ENCODE measurements around the gene DPF3.
A peak's percentile ranks its signal among the peaks of the same experiment; 100 is the strongest.

The DPF3 gene

GRCh38 chr14:72893636-72894322 is at the start of gene DPF3:
TSS of gene DPF3 (minus strand) at chr14:72894101. CDS start at chr14:72894088, 13 bp downstream.
- peak; percentile 55 to 74 for DNase-seq

GRCh38 chr14:72942934-72943333 is 49.0 kb upstream of the DPF3 start:
- DNase-seq, result no peak

- no peak for DNase-seq
These were observed 47.5 kb upstream of the DPF3 start for GRCh38 chr14:72941286-72941985.

DNA sequence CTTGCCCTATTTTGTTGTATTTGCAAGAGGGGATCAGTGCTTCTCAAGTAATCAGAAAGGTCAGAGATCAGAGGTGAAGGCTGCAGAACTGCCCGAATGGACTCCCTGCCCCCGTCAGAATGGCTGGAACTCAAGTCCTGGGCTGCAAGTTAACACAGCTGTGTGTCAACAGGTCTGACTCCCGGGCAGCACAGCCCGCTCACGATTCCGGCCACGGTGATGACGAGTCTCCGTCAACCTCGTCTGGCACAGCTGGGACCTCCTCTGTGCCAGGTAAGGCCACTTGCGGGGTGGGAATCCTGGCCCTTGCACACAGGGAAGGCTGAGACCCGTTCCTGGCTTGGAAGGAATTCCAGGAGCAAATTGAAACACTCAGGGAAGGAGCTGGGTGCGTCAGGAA is 45.7 kb upstream of the DPF3 start:
- DNase-seq, result no peak

DNA sequence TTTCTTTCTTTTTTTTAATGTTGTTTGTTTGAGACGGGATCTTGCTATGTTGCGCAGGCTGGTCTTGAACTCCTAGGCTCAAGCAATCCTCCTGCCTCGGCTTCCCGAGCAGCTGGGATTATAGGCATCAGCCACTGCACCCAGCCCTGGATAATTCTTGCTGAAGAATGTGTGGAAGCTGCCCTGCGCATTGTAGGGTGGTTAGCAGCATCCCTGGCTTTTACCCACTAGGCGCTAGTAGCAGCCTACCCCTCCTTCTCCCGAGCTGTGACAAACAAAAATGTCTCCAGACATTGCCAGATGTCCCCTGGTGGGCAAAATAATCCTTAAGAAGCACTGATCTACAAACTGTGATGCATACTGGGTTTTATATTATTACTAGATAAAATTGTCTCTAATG is 39.0 kb upstream of the DPF3 start:
- DNase-seq, result no peak

GRCh38 chr14:72929316-72930080 is 35.6 kb upstream of the DPF3 start:
- no peak for DNase-seq

DNA sequence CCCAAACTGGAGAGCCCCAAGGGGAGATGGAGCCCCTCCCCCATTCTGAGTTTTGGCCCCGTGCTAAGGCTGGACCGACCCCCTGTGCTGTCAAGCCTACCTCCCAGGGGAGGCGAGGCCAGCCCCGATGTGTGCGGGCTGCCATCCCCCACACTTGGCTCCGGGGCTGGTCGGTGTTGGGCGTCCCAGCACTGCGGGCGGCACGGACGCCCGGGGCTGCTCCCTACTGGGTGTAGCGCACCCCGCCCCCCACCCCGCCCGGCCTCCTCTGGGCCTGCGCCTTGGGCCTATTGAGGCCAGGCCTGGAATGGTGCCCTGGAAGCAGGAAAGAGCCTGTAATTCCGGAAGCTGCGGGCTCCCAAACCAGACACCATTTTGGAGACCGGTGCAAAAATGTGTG is 35.0 kb upstream of the DPF3 start:
- DNase-seq, result no peak

DNA sequence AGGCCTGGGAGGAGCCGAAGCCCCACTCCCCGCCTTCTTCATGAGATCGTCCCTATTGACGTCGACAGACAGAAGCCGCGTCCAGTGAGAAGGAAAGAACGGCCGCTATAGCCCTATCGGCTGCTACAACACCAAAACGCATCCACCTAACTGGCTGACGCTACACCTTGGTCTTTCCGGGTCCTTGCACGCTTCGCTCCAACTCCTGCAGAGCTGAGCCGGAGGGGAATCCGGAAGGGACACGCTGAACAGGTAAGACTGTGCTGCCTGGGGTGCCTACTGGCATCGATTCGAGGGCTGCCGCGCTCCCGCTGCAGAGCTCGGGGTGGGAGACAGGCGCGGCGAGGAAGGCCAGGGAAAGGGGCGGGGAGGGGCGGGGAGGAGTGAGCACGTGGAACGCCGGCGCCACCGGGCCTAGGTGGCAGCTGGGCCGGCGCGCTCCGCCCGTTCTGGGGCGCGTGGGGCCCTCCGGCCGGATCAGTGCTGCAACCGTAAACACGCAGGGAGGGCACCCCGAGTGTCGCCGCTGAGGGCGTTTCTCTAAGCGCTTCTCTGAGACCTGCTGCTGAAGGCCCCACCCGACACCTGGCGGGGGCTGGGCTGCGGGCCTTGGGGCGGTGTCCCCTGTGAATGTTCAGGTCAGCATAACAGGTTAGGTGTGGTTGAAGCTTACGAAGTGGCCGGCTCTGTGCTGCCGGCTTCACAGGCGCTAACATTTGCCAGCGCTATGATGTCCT is 32.6 kb upstream of the DPF3 start, which contains the start of gene DCAF4:
Gene DCAF4, plus strand, starts transcription at position 173 of the 737 bp plus-strand sequence. CDS start 11,515 bp downstream, outside the sequence.
- peak; percentile 85 to 92 for DNase-seq

DNA sequence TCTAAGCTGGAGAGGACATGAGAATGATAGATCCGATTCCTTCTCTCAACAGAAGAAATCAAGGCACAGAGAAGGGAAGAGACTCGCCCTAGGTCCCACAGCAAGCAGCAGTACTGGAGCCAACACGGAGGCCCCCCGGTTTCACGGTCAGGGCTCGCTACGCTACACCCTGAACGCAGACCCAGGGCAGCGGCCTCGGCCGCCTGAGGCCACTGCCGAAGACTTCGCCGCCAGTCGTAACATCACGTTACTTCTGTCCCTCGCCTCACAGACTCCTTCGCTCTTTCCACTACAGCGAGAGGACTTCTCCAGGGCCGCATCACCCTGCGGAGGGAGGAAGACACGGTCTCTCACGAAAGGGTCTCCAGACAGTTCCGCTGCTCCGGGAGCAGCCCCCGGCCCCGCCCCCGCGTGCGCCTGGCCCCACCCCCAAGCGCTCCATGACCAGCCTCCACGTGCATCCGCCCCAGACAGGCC is 32.0 kb upstream of the DPF3 start:
- DNase-seq, result no peak

GRCh38 chr14:72925171-72925759 is 31.4 kb upstream of the DPF3 start:
- DNase-seq, result no peak

- no peak for DNase-seq
These were observed 30.4 kb upstream of the DPF3 start for GRCh38 chr14:72924337-72924736.

- no peak for DNase-seq
These were observed 27.5 kb upstream of the DPF3 start for GRCh38 chr14:72921396-72921795.

DNA sequence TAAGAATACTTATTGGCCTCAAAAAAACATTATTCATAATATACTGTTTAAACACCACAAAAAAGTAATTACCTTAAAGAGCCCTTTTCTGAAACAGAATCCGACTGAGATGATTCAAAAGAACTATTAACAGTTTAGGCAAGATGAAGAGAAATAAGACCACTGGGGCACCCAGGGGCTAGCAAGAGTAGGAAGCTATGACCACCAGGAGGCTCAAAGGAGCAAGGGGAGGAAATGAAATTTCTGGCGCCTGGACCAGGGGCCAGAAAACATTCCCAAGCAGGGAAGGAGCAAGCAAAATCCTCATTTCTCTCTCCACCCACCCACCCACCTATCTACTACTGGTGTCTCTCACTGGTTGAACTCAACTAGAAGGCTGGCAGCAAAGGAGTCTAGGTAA is 26.1 kb upstream of the DPF3 start:
- no peak for DNase-seq

DNA sequence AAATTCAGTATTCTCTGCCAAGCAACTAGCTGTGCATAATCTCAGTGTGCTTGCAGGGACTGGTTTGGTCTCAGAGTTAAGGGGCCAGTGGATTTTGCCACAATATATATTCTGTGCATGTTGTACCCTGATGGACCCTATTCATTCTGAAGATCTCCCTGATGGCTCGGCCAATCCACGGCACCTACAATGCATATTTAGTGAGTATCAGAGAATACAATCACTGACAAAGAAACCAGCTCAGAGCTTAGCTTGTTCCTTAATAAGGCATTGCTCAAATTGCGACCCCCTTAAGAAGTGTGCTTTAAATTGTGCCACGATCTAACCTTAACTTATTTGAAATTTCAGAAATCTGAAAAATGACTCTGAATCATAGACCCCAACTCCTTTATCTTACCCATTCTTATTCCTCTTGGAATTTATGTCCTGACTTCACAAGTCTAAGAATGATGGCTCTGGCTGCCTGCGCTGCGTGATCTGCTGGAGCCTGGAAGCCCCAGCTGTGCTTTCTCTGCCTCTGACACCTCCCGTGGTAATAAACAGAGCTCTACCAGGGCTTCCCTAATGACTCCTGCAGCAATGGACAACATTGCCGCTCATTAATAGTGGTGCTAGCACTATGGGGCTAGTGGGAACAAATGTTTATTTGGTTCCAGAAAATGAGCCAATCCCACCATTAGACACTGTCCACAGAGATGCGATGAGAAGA is 23.3 kb upstream of the DPF3 start:
- no peak for DNase-seq

- DNase-seq, result no peak
These were observed 22.3 kb upstream of the DPF3 start for GRCh38 chr14:72916174-72916573.

GRCh38 chr14:72913809-72914208 is 19.9 kb upstream of the DPF3 start:
- no peak for DNase-seq

DNA sequence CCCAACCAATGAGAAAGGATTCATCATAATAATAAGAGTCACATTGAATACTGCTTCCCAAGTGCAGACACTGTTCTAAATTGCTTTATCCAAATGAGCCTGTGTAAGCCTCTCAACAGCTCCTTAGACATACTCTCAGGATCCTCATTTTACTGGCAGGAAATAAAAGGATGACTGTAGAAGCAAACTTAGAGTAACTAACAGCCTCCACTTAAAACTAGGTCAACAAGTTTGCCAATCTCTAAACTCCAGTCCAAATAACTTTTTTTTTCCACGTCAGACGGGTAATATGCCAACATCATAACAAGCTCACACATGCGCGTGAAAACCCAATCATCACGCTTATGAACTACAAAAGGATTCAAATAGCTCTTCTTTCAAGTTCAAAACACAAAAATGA is 15.3 kb upstream of the DPF3 start:
- no peak for DNase-seq

DNA sequence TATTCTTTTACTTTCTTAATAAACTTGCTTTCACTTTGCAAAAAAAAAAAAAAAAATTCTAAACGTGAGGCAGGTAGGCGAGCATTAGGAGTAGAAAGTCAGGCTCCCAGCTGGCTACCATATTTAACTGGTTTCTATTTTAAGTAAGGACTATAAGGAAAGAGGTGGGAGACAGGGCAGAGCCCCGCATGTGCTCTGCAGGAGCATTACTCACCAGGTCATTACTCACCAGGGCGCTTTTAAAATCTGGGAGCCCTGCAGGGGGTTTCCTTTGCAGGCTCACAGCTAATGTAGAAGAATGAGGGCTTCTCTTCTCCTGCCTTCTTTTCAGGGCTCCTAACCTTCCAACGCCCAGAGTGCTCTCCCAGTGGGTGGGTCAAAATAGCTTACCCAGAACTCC is 14.0 kb upstream of the DPF3 start:
- DNase-seq, result no peak

GRCh38 chr14:72906879-72907278 is 13.0 kb upstream of the DPF3 start:
- DNase-seq, result no peak

DNA sequence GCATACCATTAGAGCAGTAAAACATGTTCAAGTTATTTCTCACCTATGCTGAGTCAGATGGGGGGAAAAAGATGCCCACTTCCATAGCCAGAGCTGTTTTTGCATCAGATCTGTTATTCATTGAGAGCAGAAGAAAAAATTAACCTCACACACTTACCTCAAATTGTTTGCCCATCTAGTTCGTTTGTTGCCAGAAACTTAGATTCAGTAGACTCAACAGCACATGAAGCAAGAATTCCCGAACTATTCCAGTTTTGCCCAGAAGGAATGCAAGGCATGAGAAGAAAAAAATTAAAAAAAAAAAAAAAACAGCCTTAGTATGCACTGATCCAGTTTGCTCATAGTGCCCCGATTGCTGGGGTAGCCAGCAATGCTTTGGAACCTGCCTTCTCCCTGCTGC is 12.4 kb upstream of the DPF3 start:
- DNase-seq, result no peak

GRCh38 chr14:72904840-72905561 is 11.1 kb upstream of the DPF3 start:
- peak; percentile 6 to 32 for DNase-seq
